PFSK-1 (cell line): ENCODE results near the gene RFX3.

ENCODE experiments used
- POLR2AphosphoS5 ChIP-seq: IDR thresholded peaks from 2 replicates; pipeline ENCODE4 v1.6.1; 2012; ENCODE audit warnings: low read depth, mild to moderate bottlenecking, control low read depth, low read length, moderate library complexity
- SIN3A ChIP-seq: IDR thresholded peaks from 2 replicates; pipeline ENCODE4 v1.6.1; 2012; ENCODE audit warnings: mild to moderate bottlenecking, low read length, moderate library complexity, borderline replicate concordance; ENCODE audit not compliant: insufficient read depth
- TAF1 ChIP-seq: IDR thresholded peaks from 2 replicates; pipeline ENCODE4 v1.6.1; 2012; ENCODE audit warnings: low read length, control low read depth, borderline replicate concordance; ENCODE audit not compliant: insufficient read depth
- TF ChIP-seq, protein P1 (sequence below), 2 experiments: IDR thresholded peaks; 2 replicates each; pipeline versions ENCODE4 v1.6.1 to v1.8.0; 2011 to 2012; ENCODE audit warnings: low read depth in 2 of 2, low read length in 2 of 2, control low read depth in 1 of 2, inconsistent platforms in 1 of 2, mild to moderate bottlenecking in 1 of 2, moderate library complexity in 1 of 2; ENCODE audit not compliant: insufficient read depth in 1 of 2

DNA sequence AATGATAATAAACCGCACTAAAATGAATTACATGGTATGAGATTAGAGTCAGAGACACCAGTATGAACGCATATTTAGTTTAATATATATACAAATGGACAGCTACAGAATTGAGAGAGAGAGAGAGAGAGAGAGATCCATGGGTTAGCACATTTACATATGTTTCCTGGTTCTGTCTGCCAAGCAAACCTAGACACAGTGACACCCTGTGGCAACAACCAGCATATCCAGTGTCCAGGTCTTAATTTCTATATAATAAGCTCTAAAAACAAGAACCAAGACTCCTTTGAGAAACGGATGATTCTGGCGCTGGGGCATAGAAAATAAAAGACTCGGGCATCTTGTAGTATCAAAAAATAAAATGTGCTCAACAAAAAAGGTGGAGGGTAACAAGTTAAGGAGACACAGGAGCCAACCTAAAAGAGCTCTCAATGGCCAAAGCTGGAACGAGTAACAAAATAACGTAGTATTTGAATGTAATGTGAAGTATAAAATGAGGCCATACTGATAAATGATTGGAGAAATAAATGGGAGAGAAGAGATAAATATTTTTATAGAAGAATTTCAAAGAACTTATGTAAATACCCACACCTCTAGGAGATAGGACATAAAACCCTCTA lies 84.5 kb downstream of the RFX3 start:
- TF ChIP-seq POLR2AphosphoS5 (no peak), TAF1 (no peak), SIN3A (no peak)
- TF ChIP-seq, protein P1, sequence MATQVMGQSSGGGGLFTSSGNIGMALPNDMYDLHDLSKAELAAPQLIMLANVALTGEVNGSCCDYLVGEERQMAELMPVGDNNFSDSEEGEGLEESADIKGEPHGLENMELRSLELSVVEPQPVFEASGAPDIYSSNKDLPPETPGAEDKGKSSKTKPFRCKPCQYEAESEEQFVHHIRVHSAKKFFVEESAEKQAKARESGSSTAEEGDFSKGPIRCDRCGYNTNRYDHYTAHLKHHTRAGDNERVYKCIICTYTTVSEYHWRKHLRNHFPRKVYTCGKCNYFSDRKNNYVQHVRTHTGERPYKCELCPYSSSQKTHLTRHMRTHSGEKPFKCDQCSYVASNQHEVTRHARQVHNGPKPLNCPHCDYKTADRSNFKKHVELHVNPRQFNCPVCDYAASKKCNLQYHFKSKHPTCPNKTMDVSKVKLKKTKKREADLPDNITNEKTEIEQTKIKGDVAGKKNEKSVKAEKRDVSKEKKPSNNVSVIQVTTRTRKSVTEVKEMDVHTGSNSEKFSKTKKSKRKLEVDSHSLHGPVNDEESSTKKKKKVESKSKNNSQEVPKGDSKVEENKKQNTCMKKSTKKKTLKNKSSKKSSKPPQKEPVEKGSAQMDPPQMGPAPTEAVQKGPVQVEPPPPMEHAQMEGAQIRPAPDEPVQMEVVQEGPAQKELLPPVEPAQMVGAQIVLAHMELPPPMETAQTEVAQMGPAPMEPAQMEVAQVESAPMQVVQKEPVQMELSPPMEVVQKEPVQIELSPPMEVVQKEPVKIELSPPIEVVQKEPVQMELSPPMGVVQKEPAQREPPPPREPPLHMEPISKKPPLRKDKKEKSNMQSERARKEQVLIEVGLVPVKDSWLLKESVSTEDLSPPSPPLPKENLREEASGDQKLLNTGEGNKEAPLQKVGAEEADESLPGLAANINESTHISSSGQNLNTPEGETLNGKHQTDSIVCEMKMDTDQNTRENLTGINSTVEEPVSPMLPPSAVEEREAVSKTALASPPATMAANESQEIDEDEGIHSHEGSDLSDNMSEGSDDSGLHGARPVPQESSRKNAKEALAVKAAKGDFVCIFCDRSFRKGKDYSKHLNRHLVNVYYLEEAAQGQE (IDR thresholded peaks at IDR 0.05; ENCODE audit: insufficient read depth in 1 of 2, low read depth in 2 of 2, low read length in 2 of 2), result no peak
